Bladder microvascular endothelial cell (primary cell): ENCODE measurements around the gene TMEM26. TPM values are rescaled to one million over a fixed set of nuclear protein-coding genes. Genes with fewer than 3 reads are reported as not detected.

Experiments
- total RNA-seq: library from RNA; depleted of rRNA; stranded (reverse); fragments of >200 nt; gene quantifications from 2 replicates; pipeline ENCODE4 v1.2.3, GENCODE V29; 2014

TMEM26 gene
- not detected in 2 replicates for total RNA-seq

GRCh38 chr10:61452655-61453641 is at the start of gene TMEM26:
Gene TMEM26 (minus strand): TSS chr10:61453381. CDS start chr10:61453081, 300 bp downstream.

Other genes with a start within 250 kb of the TMEM26 start
- gene CABCOCO1, start 209.5 kb upstream of the TMEM26 start, total RNA-seq: under 0.01 and 0.06 TPM in 2 replicates